Skeletal muscle cell (primary cell): ENCODE measurements around the gene YPEL5.
"Not testable (repeated sequence)": the region's sequence is repeated elsewhere in the genome, so short reads cannot be mapped to it uniquely, and the experiment has no call there.

Experiments
- DNase-seq: peaks from one replicate; pipeline ENCODE4 v3.0.0-alpha.2; 2010; ENCODE audit warnings: low read depth
- H3K4me3 ChIP-seq: 2 replicates; pipeline ENCODE4 v1.5.1; 2011; ENCODE audit warnings: low read depth, mild to moderate bottlenecking, control low read depth, low read length, moderate library complexity

Gene YPEL5

DNA sequence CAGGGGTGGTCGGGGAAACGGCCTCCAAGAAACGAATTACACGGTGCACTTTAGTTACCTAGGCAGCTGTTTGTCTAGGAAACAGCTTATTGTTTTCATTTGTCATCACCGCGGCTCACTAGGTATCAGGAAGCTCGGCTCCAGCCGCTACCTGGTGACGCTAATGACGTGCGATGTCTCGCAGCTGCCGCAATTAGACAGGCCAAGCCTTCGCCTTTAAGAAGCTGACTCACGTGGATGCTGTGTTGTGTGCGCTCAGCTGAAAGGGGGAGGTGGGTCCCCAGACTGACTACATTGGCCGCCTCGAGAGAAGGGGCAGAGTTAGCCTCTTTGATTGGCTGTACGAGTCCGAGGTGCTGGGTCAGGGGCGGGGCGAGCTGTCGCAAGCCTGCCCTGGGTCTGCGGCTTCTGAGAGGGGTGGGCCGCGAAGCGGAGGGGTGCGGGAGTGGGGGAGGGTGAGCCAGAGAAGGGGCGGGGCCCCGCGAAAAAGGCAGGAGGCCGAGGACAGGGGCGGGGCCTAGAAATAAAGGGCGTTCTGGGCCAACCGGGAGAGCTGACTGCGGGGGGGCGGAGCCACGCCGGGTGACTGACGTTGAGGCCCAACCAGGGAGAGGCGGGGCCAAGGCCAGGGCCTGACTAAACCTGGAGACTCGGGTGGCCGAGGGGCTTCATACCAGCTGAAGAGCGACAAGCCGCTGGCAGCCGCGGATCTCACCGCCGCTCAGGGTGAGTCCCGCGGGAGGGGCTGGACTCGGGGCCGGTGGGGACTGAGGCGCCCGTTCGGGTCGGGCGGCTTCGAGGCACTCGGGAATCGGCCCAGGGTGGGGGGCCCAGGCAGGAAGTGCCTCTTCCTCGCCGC, at the start of gene YPEL5:
Gene YPEL5 (plus strand): TSS at position 671 of the 859 bp plus-strand sequence. CDS start 9,645 bp downstream, outside the sequence.
- H3K4me3 ChIP-seq, result peak within 1 kb of the TSS; percentile 81
- peak; percentile 98 for DNase-seq

DNA sequence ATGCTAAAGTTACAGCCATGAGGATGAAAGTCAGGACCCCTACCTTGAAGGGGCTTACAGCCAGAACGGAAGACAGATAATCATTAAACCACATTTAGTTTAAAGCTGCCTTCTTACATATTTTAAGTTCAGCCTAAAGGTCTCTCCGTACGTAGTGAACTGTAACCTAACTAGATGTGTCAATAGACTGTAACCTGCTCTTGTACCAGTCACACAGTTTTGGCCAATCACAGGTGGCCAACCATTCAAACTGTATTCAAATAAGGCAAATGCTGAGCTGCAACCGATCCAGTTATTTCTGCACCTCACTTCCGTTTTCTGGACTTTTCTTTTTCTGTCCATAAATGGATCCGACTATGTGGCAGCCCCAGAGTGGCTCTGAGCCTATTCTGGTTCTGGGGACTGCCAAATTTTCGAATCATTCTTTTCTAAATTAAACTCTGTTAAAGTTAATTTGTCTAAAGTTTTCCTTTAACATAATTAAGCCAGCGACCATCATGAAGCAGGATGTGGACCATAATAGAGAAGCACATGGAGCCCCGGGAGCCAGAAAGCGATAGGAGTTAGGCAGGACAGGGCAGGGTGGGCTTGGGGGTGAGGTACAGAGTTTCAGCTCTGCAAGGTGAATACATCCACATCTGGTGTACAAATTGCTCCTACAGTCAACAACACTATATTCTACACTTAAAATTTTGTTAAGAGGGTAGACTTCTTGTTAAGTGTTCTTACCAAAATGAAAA, 48.4 kb upstream of the YPEL5 start:
- no peak overlapping the region for H3K4me3 ChIP-seq
- DNase-seq, result no peak

DNA sequence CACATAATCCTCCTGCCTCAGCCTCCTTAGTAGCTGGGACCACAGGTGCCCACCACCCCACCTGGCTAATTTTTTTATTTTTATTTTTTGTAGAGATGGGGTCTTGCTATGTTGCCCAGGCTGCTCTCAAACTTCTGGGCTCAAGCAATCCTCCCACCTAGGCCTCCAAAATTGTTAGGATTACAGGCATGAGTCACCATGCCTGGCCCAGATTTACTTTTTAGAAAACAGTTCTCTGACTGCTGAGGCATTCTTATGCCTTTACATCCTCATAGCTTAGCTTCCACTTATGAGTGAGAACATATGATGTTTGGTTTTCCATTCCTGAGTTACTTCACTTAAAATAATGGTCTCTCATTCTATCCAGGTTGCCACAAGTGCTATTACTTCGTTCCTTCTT, 47.4 kb upstream of the YPEL5 start:
- not testable (repeated sequence) for H3K4me3 ChIP-seq, DNase-seq

DNA sequence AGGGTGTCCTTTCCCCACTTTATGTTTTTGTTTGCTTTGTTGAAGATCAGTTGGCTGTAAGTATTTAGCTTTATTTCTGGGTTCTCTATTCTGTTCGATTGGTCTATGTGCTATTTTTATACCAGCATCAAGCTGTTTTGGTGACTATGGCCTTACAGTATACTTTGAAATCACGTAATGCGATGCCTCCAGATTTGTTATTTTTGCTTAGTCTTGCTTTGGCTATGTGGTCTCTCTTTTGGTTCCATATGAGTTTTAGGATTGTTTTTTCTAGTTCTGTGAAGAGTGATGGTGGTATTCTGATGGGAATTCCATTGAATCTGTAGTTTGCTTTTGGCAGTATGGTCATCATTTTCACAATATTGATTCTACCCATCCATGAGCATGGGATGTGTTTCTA, 46.1 kb upstream of the YPEL5 start:
- not testable (repeated sequence) for DNase-seq, H3K4me3 ChIP-seq

DNA sequence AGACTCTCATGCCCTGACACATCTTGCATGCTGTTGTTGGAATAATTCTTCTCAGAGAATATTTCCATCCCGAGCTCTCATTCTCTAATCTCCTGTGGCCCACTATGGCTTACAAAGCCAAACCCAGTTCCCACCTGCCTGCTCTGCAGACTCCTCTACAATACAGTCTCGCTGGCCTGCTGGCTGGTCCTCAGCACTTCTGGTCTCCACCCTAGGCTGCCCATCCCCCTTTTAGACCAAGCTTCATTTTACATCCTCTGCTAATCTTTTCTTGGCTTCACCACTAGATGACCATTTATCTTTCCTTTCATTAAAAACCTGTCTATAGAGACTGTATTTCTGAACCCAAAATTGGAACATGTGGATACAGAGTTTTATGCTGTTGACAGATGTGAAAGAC, 42.5 kb upstream of the YPEL5 start:
- no peak overlapping the region for H3K4me3 ChIP-seq
- no peak for DNase-seq

DNA sequence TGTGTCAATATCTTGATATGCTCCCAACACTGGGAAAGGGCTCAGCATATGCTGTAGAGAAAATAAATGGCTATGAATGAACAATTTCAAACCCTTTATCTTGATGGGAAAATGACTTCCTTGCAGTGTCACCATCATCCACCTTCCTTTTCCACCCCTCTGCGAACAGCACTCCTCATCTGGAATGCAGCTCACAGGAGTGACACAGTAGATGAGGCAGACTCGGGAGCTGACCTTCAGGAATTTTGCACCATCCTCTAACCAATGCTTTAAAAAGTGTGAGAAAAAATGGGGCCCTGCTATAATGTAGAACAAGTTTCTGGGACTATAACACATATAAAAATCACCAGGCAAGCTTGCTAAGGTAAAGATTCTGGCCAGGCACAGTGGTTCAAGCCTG, 41.3 kb upstream of the YPEL5 start:
- DNase-seq, result no peak
- no peak overlapping the region for H3K4me3 ChIP-seq

DNA sequence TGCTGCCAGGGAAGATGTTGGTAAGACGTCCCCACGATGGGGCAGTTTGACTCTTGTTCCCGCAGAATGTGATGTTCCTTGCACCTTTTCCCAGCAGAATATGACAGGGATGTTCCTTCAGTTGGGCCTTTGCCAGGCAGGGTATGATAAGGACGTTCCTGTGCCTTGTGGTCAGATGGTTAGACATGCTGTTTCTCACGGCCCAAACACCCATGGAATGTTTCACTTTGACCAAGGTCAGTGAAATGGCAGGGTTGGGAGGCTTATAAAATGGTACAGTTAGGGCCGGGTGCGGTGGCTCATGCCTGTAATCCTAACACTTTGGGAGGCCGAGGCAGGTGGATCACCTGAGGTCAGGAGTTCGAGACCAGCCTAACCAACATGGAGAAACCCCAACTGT, 40.3 kb upstream of the YPEL5 start:
- DNase-seq, result no peak
- no peak overlapping the region for H3K4me3 ChIP-seq

DNA sequence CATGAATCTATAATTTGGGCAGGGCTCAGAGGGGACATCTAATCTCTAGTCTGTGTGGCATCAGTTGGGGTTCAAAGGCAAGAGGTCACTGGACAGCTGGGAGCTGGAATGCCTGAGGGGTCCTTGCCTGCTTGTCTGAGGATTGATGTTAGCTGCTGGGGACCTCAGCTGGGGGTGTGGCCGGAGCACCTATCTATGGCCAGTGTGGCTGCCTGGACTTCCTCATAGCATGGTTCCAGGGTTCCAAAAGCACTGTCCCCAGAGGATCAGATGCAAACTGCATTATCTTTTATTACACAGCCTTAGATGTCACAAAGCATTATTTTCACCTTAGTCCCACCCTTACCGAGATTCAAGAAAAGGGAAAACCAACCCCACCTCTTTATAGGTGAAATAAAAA, 38.6 kb upstream of the YPEL5 start:
- no peak overlapping the region for H3K4me3 ChIP-seq
- DNase-seq, result no peak

DNA sequence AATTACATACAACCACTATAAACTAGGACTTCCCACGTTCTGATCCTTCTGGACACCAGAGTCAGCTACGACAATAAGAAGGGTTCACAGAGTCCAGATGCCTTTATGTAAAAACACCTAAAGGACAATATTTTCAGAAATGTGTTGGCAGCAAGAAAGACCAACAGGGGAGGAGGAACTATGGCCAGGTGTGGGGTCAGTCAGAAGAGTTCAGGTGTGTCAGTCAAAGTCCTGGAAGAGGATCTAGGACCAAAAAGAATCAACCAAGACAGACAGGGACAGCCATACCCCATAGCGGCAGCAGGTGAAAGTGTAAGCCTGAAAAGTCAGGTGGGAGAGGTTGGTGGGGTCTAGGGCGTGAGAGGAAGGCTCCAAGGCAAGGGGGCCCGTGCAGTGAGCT, 38.0 kb upstream of the YPEL5 start:
- H3K4me3 ChIP-seq, result no peak overlapping the region

DNA sequence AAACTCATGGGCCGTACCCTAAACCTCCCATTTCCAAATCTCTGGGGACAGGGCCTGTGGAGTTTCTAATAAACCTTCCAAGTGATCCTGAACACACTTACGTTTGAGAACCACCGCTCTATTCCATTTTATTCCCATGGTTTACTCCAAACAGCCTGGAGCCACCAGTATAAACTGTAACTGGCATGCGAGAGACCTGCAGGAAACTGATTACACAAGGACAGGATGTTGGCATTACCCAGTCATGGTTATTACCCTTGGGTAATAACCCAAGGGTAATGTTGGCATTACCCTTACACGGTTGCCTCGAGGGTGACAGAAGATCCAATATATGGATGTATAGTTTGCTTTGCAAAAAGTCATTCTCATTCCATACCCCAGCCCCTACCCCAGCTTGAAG, 37.0 kb upstream of the YPEL5 start:
- no peak overlapping the region for H3K4me3 ChIP-seq
- no peak for DNase-seq

More for the DNA sequence above, 38.0 kb upstream of the YPEL5 start:
- DNase-seq, result no peak

DNA sequence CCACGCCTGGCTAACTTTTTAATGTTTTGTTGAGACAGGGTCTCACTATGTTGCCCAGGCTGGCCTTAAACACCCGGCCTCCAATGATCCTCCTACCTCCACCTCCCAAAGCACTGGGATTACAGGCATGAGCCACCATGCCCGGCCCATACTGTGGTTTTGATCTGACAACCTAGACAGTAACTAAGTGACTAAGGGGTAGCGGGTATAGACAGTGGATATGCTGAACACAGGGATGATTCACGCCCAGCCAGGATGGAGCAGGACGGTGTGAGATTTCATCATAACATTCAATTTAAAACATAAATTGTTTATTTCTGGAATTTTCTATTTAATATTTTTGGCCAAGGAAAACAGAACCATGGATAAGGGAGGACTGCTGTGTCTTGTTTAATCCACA, 36.0 kb upstream of the YPEL5 start:
- DNase-seq, result no peak

DNA sequence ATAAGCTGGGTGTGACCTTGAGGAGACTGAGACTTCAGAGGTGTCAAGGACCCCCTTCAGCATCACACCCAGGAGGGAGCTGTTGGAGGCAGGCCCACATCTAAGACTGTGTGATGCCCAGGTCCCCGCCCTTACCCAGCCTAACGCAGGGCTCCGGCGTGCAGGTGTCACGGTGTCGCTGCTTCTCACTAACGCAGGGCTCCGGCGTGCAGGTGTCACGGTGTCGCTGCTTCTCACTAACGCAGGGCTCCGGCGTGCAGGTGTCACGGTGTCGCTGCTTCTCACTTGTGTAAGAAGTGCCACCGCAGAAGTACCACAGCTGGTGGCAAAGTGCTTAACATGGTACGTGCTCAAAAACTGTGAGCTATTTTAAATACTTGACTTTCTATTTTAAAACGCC, 35.6 kb upstream of the YPEL5 start:
- H3K4me3 ChIP-seq, DNase-seq: not testable (repeated sequence)

More for the DNA sequence above, 36.0 kb upstream of the YPEL5 start:
- H3K4me3 ChIP-seq, result no peak overlapping the region

DNA sequence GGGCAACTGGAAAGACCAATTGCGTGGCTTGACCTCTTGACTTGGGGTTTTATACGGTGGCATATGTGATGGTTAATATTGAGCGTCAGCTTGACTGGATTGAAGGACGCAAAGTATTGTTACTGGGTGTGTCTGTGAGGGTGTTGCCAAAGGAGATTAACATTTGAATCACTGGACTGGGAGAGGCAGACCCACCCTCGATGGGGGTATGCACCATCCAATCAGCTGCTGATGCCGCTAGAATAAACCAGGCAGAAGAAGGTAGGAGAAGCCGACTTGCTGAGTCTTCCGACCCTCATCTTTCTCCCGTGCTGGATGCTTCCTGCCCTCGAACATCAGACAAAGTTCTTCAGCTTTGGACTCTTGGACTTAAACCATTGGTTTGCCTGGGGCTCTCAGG, 34.2 kb upstream of the YPEL5 start:
- no peak overlapping the region for H3K4me3 ChIP-seq

DNA sequence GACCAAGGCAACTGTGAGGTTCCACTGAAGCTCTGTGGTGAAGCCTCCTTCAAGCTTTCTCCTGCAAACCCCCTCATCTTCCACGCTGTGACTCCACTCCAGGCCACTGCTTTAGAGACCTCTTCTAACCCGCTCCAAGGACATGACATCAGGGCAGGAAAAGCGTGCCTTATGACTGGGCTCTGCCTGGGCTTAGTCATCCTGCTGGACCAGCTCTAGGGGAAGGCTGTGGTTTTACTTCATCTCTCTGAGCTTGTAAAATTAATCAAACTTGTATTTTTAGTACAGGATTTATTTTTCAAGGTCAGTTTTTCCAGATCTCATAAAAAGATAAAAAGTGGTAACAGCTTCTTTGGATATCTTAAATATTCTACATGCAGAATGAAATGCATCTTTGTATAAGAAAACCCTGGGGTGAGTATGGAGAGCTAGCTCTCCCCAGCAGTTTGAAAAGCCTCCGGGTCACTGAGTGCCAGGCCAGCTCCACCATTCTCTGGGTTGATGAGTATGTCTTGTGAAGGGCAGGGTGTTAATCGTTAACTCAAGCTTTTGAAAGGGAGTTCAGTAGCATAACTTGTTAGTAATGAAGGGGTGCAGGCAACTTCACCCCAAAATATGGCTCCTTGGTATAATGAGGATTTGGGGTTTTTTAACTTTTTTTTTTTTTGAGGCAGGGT, 33.1 kb upstream of the YPEL5 start:
- peak; percentile 66 for DNase-seq
- H3K4me3 ChIP-seq, result no peak overlapping the region

More for the DNA sequence above, 34.2 kb upstream of the YPEL5 start:
- DNase-seq, result no peak

DNA sequence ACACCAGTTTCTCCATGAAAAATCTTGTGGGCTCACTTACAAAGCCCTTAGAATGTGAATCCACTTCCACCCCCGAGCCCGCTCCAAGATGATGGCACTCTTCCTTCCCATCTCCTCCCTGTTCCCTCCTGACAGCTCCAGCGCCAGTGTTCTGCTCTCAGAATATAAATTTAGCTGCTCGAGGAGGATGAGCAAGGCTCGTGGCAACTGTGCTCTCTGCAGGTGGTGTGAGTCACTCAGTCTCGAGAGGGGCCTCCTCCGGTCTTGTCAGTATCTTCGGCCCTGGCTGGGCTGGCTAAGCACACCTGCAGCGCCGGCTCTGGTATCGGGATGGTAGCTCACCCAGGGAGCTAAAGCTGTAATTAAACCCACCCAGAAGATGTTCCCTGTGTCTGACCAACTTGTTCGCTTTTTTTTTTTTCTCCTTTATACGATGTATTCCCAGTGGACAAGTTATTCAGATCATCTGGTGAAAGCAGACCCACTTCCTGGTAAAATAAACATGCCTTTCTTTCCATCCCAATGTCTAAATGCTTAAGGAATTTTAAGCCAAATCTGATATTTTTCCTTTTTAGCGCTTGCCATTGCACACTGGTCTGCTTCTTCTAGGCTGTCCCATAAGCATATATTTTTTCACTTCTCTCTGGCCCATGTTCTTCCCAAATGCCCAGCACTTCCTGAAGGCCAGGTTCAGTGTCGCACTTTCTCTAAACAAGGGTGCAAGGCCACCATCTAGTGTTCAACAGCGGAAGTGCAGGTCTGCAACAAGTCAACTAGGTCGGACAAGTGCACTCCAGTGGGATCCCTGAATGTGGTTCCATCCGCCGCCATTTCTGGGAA, 31.4 kb upstream of the YPEL5 start:
- H3K4me3 ChIP-seq, result no peak overlapping the region
- peak; percentile 50 for DNase-seq

DNA sequence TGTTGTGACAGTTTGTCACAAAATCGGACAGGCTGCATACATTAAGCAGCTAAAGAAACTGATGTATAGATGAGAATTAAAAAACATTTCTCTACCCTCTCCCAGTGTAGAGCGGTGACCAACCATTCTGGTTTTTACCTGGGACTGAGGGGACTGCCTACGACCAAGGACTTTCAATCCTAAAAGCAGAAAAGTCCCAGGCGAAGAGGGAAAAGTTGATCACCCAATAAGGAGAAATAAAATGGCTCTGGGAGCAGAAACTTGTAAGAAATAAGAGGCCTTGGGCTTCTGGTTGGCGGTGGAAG, 30.9 kb upstream of the YPEL5 start:
- no peak for DNase-seq
- H3K4me3 ChIP-seq, result no peak overlapping the region

DNA sequence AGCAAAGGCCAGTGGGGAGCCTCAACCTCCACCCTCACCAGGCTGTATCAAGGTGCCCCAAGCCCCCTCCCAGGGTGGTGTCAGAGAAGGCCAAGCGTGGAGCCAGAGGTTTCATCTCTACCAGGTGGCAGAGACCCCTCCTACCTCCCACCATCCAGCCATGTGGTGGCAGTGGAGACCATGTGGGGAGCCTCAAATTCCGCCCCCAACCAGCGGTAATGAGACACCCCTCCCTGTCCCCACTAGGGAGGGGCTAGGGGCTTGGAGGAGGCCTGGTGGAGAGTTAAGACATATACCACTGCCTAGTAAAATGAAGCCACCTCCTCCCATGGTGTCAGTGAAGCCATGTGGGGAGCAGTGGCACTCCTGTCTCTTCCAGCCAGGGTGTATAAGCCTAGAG, 24.4 kb upstream of the YPEL5 start:
- no peak overlapping the region for H3K4me3 ChIP-seq
- DNase-seq, result no peak

DNA sequence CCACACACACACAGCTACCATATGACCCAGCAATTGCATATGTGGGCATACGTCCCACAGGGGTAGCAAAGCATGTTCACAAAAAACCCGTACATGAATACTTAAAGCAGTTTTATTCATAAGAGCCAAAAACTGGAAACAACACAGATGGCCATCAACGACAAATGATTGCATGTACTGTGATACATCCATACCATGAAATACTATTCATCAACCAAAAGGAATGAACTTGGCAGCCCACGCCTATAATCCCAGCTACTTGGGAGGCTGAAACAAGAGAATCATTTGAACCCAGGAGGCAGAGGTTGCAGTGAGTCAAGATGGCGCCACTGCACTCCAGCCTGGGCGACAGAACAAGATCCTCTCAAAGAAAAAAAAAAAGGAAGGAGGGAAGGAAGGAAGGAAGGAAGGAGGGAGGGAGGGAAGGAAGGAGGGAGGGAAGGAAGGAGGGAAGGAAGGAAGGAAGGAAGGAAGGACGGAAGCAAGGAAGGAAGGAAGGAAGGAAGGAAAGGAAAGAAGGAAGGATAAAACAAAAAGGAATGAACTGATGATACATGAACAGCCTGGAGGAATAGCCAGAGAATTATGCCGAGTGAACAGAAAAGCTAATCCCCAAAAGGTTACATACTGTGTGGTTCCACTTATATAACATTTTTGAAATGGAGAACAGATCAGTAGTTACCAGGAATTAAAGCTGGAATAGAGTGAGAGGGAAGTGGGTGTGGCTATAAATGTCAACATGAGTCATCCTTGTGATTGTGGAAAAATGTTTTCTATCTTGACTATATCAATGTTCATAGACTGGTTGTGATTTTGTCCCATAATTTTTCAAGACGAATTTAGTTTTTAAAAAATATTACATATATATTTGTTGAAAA, 19.6 kb upstream of the YPEL5 start:
- DNase-seq, result peak; percentile 35
- H3K4me3 ChIP-seq, result no peak overlapping the region

DNA sequence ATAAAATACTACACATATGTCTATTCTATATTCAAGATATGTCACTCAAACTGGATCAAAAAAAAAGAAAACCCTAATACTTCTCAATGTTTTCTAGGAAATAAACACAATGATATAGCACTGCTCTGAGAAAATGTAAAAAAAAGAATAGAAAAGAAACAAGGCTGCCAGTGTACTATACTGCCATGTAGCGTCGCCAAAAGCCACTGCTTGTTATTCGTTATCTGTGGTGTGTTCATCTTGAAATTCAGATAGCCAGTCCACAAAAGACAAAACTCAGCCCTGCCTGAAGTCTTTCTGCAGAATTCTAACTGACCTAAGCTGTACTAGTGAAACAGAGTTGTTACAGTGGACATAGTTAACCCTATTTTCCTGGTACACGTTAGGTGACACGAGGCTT, 12.2 kb upstream of the YPEL5 start:
- DNase-seq, result no peak
- H3K4me3 ChIP-seq, result no peak overlapping the region
